HCEC 1CT (cell line): ENCODE results near the gene CSNK2A2.

ENCODE experiments used
- DNase-seq: peaks from one replicate; pipeline ENCODE4 v3.0.0-alpha.2; 2017

Gene CSNK2A2

DNA sequence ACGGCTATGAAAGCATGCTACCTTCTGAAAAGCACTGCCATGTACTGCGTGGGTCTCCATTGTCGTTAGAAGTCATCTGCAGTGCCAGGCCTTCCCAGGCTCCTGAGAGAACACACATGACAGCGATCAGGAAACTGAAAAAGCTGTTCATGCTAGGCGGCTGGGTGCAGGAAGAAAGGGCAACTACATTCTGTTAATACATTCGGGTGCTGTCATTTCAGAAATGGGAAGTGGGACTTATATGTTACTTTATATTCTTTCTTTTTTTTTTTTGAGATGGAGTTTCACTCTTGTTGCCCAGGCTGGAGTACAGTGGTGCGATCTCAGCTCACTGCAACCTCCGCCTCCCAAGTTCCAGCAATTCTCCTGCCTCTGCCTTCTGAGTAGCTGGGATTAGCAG lies 88.6 kb downstream of the CSNK2A2 start:
- no peak for DNase-seq
